CD14-positive monocyte (primary cell): ENCODE data around the gene ELMOD1. TPM values are rescaled to one million over a fixed set of nuclear protein-coding genes. Genes with fewer than 3 reads are reported as not detected.

Experiments used
- DNase-seq, 3 donors: peaks; one replicate each; pipeline ENCODE4 v3.0.0-alpha.2; 2011 to 2022
- H2AFZ ChIP-seq: 2 replicates; pipeline ENCODE4 v1.6.0; 2012; ENCODE audit warnings: mild to moderate bottlenecking, low read depth, low read length, inconsistent platforms; ENCODE audit not compliant: insufficient read depth, poor library complexity, severe bottlenecking
- H3K27ac ChIP-seq, 2 donors: 1 replicate in 1 of 2; 2 replicates in 1 of 2; pipeline ENCODE4 v1.5.1; 2012 to 2013; ENCODE audit warnings: low read length in 2 of 2, control low read depth in 1 of 2, inconsistent platforms in 1 of 2, low read depth in 1 of 2, mild to moderate bottlenecking in 1 of 2
- H3K27me3 ChIP-seq, 2 donors: one replicate each; pipeline versions ENCODE4 v1.6.0 to v1.6.1; 2011 to 2013; ENCODE audit warnings: low read length in 2 of 2; ENCODE audit not compliant: control insufficient read depth in 2 of 2, insufficient read depth in 2 of 2
- H3K36me3 ChIP-seq, 2 donors: replicated peaks in 1 of 2; 1 replicate in 1 of 2; 2 replicates in 1 of 2; pipeline versions ENCODE4 v1.5.1 to v1.6.1; 2012 to 2013; ENCODE audit warnings: low read length in 2 of 2, control low read depth in 1 of 2, inconsistent platforms in 1 of 2, mild to moderate bottlenecking in 1 of 2; ENCODE audit not compliant: insufficient read depth in 2 of 2, control insufficient read depth in 1 of 2
- H3K4me1 ChIP-seq, 2 donors: 1 replicate in 1 of 2; 2 replicates in 1 of 2; pipeline versions ENCODE4 v1.5.1 to v1.6.1; 2012 to 2013; ENCODE audit warnings: low read length in 2 of 2, control low read depth in 1 of 2, inconsistent platforms in 1 of 2, mild to moderate bottlenecking in 1 of 2, moderate library complexity in 1 of 2; ENCODE audit not compliant: insufficient read depth in 2 of 2, control insufficient read depth in 1 of 2
- H3K4me2 ChIP-seq: replicated peaks from 2 replicates; pipeline ENCODE3; 2012; ENCODE audit warnings: low read length, moderate library complexity, mild to moderate bottlenecking; ENCODE audit not compliant: poor library complexity, severe bottlenecking; ENCODE audit errors: extremely low read depth
- H3K4me3 ChIP-seq, 3 experiments: fragments of 200-600 bp in 1 of 3; sonication (generic) in 1 of 3; replicated peaks in 1 of 3; 1 replicate in 2 of 3; 2 replicates in 1 of 3; pipeline ENCODE4 v1.5.1; 2011 to 2013; ENCODE audit warnings: low read length in 3 of 3, mild to moderate bottlenecking in 3 of 3, control low read depth in 2 of 3, low read depth in 2 of 3, inconsistent platforms in 1 of 3, moderate library complexity in 1 of 3
- H3K79me2 ChIP-seq: 2 replicates; pipeline ENCODE4 v1.6.0; 2012; ENCODE audit warnings: mild to moderate bottlenecking, control low read depth, inconsistent platforms, low read length, moderate library complexity; ENCODE audit not compliant: insufficient read depth
- H3K9ac ChIP-seq: 2 replicates; pipeline ENCODE4 v1.6.0; 2017; ENCODE audit warnings: low read length, mild to moderate bottlenecking; ENCODE audit not compliant: insufficient read depth, poor library complexity, severe bottlenecking
- H3K9me3 ChIP-seq, 2 donors: replicated peaks in 1 of 2; 1 replicate in 1 of 2; 2 replicates in 1 of 2; pipeline versions ENCODE4 v1.5.1 to v1.6.1; 2012 to 2013; ENCODE audit warnings: low read length in 2 of 2, control low read depth in 1 of 2; ENCODE audit not compliant: control insufficient read depth in 1 of 2, insufficient read depth in 1 of 2
- H4K20me1 ChIP-seq: 2 replicates; pipeline ENCODE4 v1.6.0; 2012; ENCODE audit warnings: mild to moderate bottlenecking, low read length, control low read depth, moderate library complexity; ENCODE audit not compliant: insufficient read depth
- H3K27ac Mint-ChIP-seq, 7 donors: one replicate each; pipeline ENCODE4 v1.8.0; 2020; ENCODE audit warnings: mild to moderate bottlenecking in 7 of 7, mixed read lengths in 7 of 7, moderate library complexity in 6 of 7, inconsistent platforms in 2 of 7
- H3K27me3 Mint-ChIP-seq, 3 donors: one replicate each; pipeline ENCODE4 v1.8.0; 2021 to 2022; ENCODE audit warnings: low read depth in 3 of 3, mild to moderate bottlenecking in 3 of 3, mixed read lengths in 3 of 3, moderate library complexity in 3 of 3, inconsistent platforms in 1 of 3
- H3K36me3 Mint-ChIP-seq, 2 donors: one replicate each; pipeline ENCODE4 v1.8.0; 2020; ENCODE audit warnings: mixed read lengths in 2 of 2, inconsistent platforms in 1 of 2, mild to moderate bottlenecking in 1 of 2
- H3K4me1 Mint-ChIP-seq: one replicate; pipeline ENCODE4 v1.8.0; 2020; ENCODE audit warnings: mild to moderate bottlenecking, mixed read lengths
- H3K4me3 Mint-ChIP-seq, 2 donors: one replicate each; pipeline ENCODE4 v1.8.0; 2020; ENCODE audit warnings: mild to moderate bottlenecking in 2 of 2, mixed read lengths in 2 of 2, moderate library complexity in 1 of 2
- H3K9me3 Mint-ChIP-seq, 7 donors: one replicate each; pipeline ENCODE4 v1.8.0; 2020 to 2022; ENCODE audit warnings: mixed read lengths in 7 of 7, mild to moderate bottlenecking in 6 of 7, moderate library complexity in 6 of 7, inconsistent platforms in 2 of 7
- CTCF ChIP-seq: fragments of 200-600 bp; IDR thresholded peaks from one replicate; pipeline ENCODE4 v1.8.0; 2022; ENCODE audit warnings: antibody characterized with exemption, mild to moderate bottlenecking
- WGBS: methylation state at CpG from one replicate; pipeline ENCODE4 v1.1.5; 2013; ENCODE audit warnings: missing lambda C conversion rate; ENCODE audit not compliant: insufficient coverage; 5-methylcytosine and 5-hydroxymethylcytosine counted together
- intact Hi-C, 2 donors: fragments of 100-400 bp; cut with micrococcal nuclease; formaldehyde crosslinking; loops; one replicate each; pipeline versions ENCODE4 v1.15.0 to v1.15.1; 2023
- polyA plus RNA-seq, 3 donors: library from polyadenylated mRNA; depleted of rRNA in 1 of 3; unstranded in 2 of 3; stranded (reverse) in 1 of 3; fragments of 300-500 nt in 2 of 3; fragments of >200 nt in 1 of 3; fragmentation: Illumina TruSeq in 2 of 3; gene quantifications; 1 replicate in 2 of 3; 2 replicates in 1 of 3; pipeline ENCODE4 v1.2.3, GENCODE V29; 2012 to 2021

Gene ELMOD1
- polyA plus RNA-seq, 3 donors, result not detected

GRCh38 chr11:107676336-107677057, 85.5 kb downstream of the ELMOD1 start:
- WGBS, result 66% methylated on average over 7 of the region's 8 CpGs
- no peak overlapping the region for H3K4me2 ChIP-seq
- no peak overlapping the region for H3K27ac ChIP-seq

GRCh38 chr11:107677924-107678631, 87.1 kb downstream of the ELMOD1 start:
- H3K36me3 Mint-ChIP-seq, result no peaks in the 10 kb centered on the region
- no CpG with 5 or more reads among the region's 7 CpGs for WGBS
- intact Hi-C loops, result no loop called here

More at GRCh38 chr11:107676336-107677057, 85.5 kb downstream of the ELMOD1 start:
- Histone ChIP-seq H3K9ac (no peak overlapping the region), H3K4me3 (no peak overlapping the region), H2AFZ (no peak overlapping the region), H3K27me3 (no peaks in the 10 kb centered on the region), H3K36me3 (no peaks in the 10 kb centered on the region), H3K4me1 (no peaks in the 10 kb centered on the region), H4K20me1 (no peaks in the 10 kb centered on the region), H3K9me3 (no peaks in the 10 kb centered on the region), H3K79me2 (no peaks in the 10 kb centered on the region)
- TF ChIP-seq CTCF, result no peak
- Mint-ChIP-seq H3K4me1 (no peaks in the 10 kb centered on the region), H3K4me3 (no peak overlapping the region), H3K27ac (no peak overlapping the region), H3K36me3 (no peaks in the 10 kb centered on the region), H3K9me3 (peaks cover 0 to 3% (median 0%) of the 10 kb centered on the region in 7 donors), H3K27me3 (peaks cover 5% of the 10 kb centered on the region in 3 donors)
- no peak for DNase-seq
- intact Hi-C loops, result no loop called here

More at GRCh38 chr11:107677924-107678631, 87.1 kb downstream of the ELMOD1 start:
- Histone ChIP-seq H3K4me3 (no peak overlapping the region), H3K79me2 (no peaks in the 10 kb centered on the region), H3K27ac (no peak overlapping the region), H4K20me1 (no peaks in the 10 kb centered on the region), H3K36me3 (no peaks in the 10 kb centered on the region), H3K9me3 (no peaks in the 10 kb centered on the region), H3K27me3 (no peaks in the 10 kb centered on the region), H3K4me1 (peaks cover 14% of the 10 kb centered on the region in 2 donors), H3K4me2 (no peak overlapping the region), H3K9ac (no peak overlapping the region), H2AFZ (no peak overlapping the region)
- TF ChIP-seq CTCF, result no peak
- H3K4me1 Mint-ChIP-seq, result peaks cover 13% of the 10 kb centered on the region
- peaks cover 5% of the 10 kb centered on the region in 3 donors for H3K27me3 Mint-ChIP-seq
- H3K4me3 Mint-ChIP-seq, result no peak overlapping the region
- H3K27ac Mint-ChIP-seq, result no peak overlapping the region
- peaks cover 0 to 6% (median 0%) of the 10 kb centered on the region in 7 donors for H3K9me3 Mint-ChIP-seq
- no peak for DNase-seq
